ENCODE measurements around the gene RBM39. TPM values are rescaled to one million over a fixed set of nuclear protein-coding genes. Genes with fewer than 3 reads are reported as not detected.

The RBM39 gene
- total RNA-seq, 1 experiment from 2014 or later: 341 TPM

DNA sequence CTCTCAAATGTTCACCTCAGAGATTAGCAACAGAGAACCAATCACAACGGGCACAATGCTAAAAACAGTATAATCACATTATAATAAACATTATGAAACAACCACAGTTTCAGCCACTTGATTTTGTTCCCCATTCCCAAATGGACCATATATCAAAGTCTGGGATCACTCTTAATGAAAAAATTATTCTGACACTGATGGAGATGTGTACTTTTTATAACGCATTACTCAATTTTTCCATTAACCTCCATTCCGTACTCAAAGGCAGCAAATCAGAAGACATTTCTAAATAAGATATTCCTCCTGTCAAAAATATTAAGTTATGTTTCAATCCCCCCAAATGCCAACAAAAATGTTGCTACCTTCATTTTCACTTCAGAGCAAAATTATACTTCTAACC, 80.2 kb downstream of the RBM39 start:
- H3K9ac ChIP-seq (ENCODE audit: low read length): peak overlapping the region; percentile 98; the same call in 1 of the 2 replicates
- no peak overlapping the region for H2AFZ ChIP-seq (ENCODE audit: low read length)
- ChIA-PET CTCF (no interaction called here), POLR2A (ENCODE audit: unreplicated experiment) (interaction anchor here (0.7 kb wide), 1 partner anchor 9 kb away, joined by 3 read pairs; no protein-coding TSS in a partner anchor)
- H3K4me1 ChIP-seq (ENCODE audit: insufficient read depth, low read length): peaks cover 33% of the 10 kb centered on the region
- H3K9me3 ChIP-seq (ENCODE audit: low read length): no peaks in the 10 kb centered on the region
- BruUV-seq (replicated peaks): no TSS peak
- intact Hi-C loops (cut with micrococcal nuclease): loop anchor here (10.0 kb wide), 1 partner anchor 147 kb away; no protein-coding TSS in a partner anchor
- peaks cover 66% of the 10 kb centered on the region for H4K20me1 ChIP-seq (ENCODE audit: low read length)
- ATAC-seq (no peak), DNase-seq (no peak)
- peaks cover 6% of the 10 kb centered on the region for H3K36me3 ChIP-seq (ENCODE audit: low read depth, low read length)
- H3K79me2 ChIP-seq (ENCODE audit: low read length): peaks cover 82% of the 10 kb centered on the region
- H3F3A ChIP-seq (ENCODE audit: low read length, unreplicated experiment): peaks cover under 1% of the 10 kb centered on the region
- H3K9me2 ChIP-seq (replicated peaks; ENCODE audit: low read length): no peaks in the 10 kb centered on the region
- TF ChIP-seq EZH2phosphoT487 (IDR thresholded peaks at IDR 0.05; ENCODE audit: borderline replicate concordance, low read length) (no peak), EZH2 (IDR thresholded peaks at IDR 0.05; ENCODE audit: low read length, unreplicated experiment) (no peak)
- TF ChIP-seq, protein P1, sequence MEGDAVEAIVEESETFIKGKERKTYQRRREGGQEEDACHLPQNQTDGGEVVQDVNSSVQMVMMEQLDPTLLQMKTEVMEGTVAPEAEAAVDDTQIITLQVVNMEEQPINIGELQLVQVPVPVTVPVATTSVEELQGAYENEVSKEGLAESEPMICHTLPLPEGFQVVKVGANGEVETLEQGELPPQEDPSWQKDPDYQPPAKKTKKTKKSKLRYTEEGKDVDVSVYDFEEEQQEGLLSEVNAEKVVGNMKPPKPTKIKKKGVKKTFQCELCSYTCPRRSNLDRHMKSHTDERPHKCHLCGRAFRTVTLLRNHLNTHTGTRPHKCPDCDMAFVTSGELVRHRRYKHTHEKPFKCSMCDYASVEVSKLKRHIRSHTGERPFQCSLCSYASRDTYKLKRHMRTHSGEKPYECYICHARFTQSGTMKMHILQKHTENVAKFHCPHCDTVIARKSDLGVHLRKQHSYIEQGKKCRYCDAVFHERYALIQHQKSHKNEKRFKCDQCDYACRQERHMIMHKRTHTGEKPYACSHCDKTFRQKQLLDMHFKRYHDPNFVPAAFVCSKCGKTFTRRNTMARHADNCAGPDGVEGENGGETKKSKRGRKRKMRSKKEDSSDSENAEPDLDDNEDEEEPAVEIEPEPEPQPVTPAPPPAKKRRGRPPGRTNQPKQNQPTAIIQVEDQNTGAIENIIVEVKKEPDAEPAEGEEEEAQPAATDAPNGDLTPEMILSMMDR (conservative IDR thresholded peaks at IDR 0.05; ENCODE audit: low read depth, low read length): no peak
- peak overlapping the region; percentile 97 for H3K4me2 ChIP-seq (ENCODE audit: low read length)
- peak overlapping the region; percentile 79 for H3K4me3 ChIP-seq (ENCODE audit: low read length)
- no peak overlapping the region for H3K27ac ChIP-seq (ENCODE audit: low read length)
- H3K27me3 ChIP-seq (ENCODE audit: low read length): no peaks in the 10 kb centered on the region

DNA sequence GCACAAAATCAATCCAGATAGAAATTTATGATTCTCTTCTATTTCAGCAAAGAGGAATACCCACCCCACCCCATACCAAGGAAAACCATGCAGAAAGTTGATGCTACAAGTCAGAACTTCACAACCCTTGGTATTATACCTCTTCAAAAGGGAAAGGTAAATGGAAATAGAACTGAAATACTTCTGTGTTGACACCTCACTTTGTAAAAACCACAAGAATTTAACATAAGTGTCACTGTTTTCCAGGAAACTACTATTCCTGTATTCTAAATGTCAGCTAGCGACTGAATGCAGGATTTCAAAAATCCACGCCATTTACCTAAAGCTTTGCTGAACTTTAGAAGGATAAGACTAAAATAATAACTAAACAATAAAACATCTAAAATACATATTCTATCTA, 81.0 kb downstream of the RBM39 start:
- Histone ChIP-seq H2AFZ (ENCODE audit: low read length) (no peak overlapping the region), H3K4me2 (ENCODE audit: low read length) (peak overlapping the region; percentile 97), H3K4me1 (ENCODE audit: insufficient read depth, low read length) (peaks cover 33% of the 10 kb centered on the region), H3K27ac (ENCODE audit: low read length) (no peak overlapping the region), H4K20me1 (ENCODE audit: low read length) (peaks cover 75% of the 10 kb centered on the region), H3K27me3 (ENCODE audit: low read length) (no peaks in the 10 kb centered on the region), H3K4me3 (ENCODE audit: low read length) (peak overlapping the region; percentile 79), H3K79me2 (ENCODE audit: low read length) (peaks cover 91% of the 10 kb centered on the region), H3F3A (ENCODE audit: low read length, unreplicated experiment) (peaks cover 3% of the 10 kb centered on the region), H3K9me3 (ENCODE audit: low read length) (no peaks in the 10 kb centered on the region), H3K9ac (ENCODE audit: low read length) (no peak overlapping the region), H3K9me2 (replicated peaks; ENCODE audit: low read length) (no peaks in the 10 kb centered on the region), H3K36me3 (ENCODE audit: low read depth, low read length) (peaks cover 10% of the 10 kb centered on the region)
- no TSS peak for BruUV-seq (replicated peaks)
- ChIA-PET CTCF (no interaction called here), POLR2A (ENCODE audit: unreplicated experiment) (interaction anchor here (0.7 kb wide), 1 partner anchor 10 kb away, joined by 3 read pairs; no protein-coding TSS in a partner anchor)
- peak; percentile 37 for DNase-seq
- intact Hi-C loops (cut with micrococcal nuclease): loop anchor here (10.0 kb wide), 1 partner anchor 146 kb away; no protein-coding TSS in a partner anchor
- TF ChIP-seq EZH2 (IDR thresholded peaks at IDR 0.05; ENCODE audit: low read length, unreplicated experiment) (no peak), EZH2phosphoT487 (IDR thresholded peaks at IDR 0.05; ENCODE audit: borderline replicate concordance, low read length) (no peak)
- TF ChIP-seq, protein P1 (conservative IDR thresholded peaks at IDR 0.05; ENCODE audit: low read depth, low read length): no peak
- no peak for ATAC-seq

DNA sequence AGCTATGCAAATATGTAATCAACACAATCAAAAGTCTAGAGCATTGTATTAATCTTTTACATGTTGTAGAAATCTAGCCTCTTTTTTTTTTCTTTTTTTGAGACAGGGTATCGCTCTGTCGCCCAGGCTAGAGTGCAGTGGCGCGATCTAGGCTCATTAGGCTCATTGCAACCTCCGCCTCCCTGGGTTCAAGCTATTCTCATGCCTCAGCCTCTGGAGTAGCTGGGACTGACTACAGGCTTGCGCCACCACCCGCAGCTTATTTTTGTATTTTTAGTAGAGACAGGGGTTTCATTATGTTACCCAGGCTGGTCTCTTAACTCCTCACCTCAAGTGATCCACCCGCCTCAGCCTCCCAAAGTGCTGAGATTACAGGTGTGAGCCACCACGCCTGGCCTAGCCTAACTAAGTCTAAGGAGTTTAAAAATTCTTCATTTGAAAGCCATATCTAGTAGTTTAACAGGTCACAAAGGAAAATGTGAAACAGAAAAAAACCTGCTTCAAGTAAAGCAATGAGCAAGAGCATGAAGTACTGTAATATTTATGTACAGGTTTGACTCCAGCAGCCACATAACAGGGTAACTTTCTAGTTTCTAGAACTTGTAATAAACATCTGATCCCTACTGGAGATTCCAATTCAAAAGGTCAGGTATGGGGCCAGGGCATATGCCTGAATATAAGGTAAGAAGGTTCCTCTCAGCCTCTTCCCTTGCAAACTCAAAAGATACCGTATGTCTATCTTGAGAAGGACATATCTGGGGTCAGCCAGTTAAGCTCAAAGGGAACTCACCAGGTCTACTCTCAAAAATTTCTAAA, 81.7 kb downstream of the RBM39 start:
- BruUV-seq (replicated peaks): no TSS peak
- Histone ChIP-seq H3K9me3 (ENCODE audit: low read length) (no peaks in the 10 kb centered on the region), H4K20me1 (ENCODE audit: low read length) (peaks cover 81% of the 10 kb centered on the region), H3K36me3 (ENCODE audit: low read depth, low read length) (peaks cover 16% of the 10 kb centered on the region), H3K9me2 (replicated peaks; ENCODE audit: low read length) (no peaks in the 10 kb centered on the region), H3K27ac (ENCODE audit: low read length) (no peak overlapping the region), H3K4me1 (ENCODE audit: insufficient read depth, low read length) (peaks cover 33% of the 10 kb centered on the region), H3K4me2 (ENCODE audit: low read length) (peak overlapping the region; percentile 97), H3F3A (ENCODE audit: low read length, unreplicated experiment) (peaks cover 3% of the 10 kb centered on the region), H2AFZ (ENCODE audit: low read length) (no peak overlapping the region), H3K4me3 (ENCODE audit: low read length) (peak overlapping the region; percentile 79), H3K27me3 (ENCODE audit: low read length) (no peaks in the 10 kb centered on the region), H3K79me2 (ENCODE audit: low read length) (peaks cover 98% of the 10 kb centered on the region), H3K9ac (ENCODE audit: low read length) (no peak overlapping the region)
- no peak for DNase-seq
- TF ChIP-seq, protein P1 (conservative IDR thresholded peaks at IDR 0.05; ENCODE audit: low read depth, low read length): no peak
- TF ChIP-seq EZH2phosphoT487 (IDR thresholded peaks at IDR 0.05; ENCODE audit: borderline replicate concordance, low read length) (no peak), EZH2 (IDR thresholded peaks at IDR 0.05; ENCODE audit: low read length, unreplicated experiment) (no peak)
- no peak for ATAC-seq
- ChIA-PET POLR2A (ENCODE audit: unreplicated experiment) (no interaction called here), CTCF (no interaction called here)
- intact Hi-C loops (cut with micrococcal nuclease): loop anchor here (10.0 kb wide), 1 partner anchor 146 kb away; no protein-coding TSS in a partner anchor
